Measurements from ENCODE around the gene TPRN. TPM values are rescaled to one million over a fixed set of nuclear protein-coding genes. Genes with fewer than 3 reads are reported as not detected.

TPRN gene
- polyA plus RNA-seq, 10 donors, result 5.8 to 10.9 (median 7.8) TPM

- DNase-seq, result no peak
Measured at GRCh38 chr9:137191691-137192447, 8.7 kb downstream of the TPRN start.

GRCh38 chr9:137191245-137191644, 9.3 kb downstream of the TPRN start:
- no peak for DNase-seq

DNA sequence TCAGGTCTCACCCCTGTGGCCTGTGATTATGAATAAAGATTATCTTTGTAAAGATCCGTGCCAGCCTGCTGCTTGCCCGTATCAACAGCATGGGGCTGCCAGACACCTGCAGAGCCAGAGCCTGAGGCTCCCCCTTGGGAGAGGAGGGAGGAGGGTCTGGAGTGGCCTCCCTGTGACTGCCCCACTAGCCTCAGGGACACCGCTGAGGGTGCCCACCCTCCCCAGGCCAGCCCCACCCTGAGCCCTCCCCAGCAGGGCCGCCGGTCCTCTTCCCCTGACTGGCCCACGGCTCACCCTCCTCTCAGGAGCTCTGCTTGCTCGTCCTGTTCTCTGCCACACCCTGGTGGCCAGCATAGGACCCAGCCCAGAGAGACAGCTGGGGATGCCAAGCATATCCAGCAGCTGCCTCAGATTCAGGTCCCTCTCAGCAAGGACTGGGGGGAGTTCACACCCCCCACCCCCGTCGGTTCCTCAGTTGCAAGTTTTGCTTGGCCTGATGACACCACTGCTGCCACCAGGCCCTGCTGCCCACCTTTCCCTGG, 10.2 kb downstream of the TPRN start:
- DNase-seq, result no peak

DNA sequence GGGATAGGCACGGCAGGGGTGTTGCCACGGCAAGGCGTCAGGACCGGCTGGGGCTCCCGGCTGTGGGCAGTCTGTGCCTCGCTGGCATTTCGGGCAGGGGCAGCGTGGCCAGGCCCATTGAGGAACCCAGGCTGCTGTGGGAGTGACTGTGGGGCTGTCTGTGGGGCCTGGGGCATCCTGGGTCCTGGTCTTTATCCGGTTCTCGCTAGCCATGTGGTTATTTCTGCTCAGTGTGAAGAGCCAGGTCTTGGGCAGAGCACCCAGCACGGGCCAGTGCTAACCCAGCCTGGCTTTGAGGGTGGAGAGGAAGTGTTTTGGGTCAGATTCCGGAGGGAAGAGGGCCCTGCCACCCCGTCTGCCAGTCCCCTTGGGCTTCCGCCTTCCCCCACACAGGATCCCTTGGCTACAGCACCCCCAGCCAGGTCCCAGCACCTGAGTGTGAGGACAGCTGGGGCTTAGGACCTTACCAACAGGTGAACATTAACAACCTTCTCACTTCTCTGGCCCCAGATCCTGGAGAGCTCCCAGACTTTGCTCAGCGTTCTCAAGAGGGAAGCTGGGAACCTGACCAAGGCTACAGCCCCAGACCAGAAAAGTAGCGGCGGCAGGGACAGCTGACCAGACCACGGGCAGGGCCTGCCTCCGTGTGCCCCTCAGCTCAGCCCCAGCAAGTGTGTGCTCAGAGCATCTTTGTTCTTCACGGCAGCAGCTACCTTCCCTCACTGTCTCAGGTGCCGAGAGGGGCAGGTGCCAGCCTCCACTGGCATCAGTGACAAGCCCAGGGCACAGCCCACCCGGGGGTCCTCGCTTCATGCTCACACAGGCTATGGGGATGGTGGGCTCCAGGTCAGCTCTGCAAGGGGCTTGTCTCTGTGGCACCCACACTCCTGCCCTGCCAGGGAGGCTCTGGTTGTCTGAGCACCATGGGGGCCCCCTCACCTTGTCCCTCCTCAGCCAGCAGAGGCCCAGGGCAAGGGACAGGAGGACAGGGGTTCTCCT, 10.9 kb downstream of the TPRN start:
- no peak for DNase-seq

GRCh38 chr9:137188490-137189296, 11.8 kb downstream of the TPRN start, which contains the start of the genes ANAPC2 and SSNA1:
Gene ANAPC2, minus strand, starts transcription at chr9:137188560. Its CDS starts 28 bp downstream, at chr9:137188532.
Gene SSNA1, plus strand, starts transcription at chr9:137188676. Its CDS starts 51 bp downstream, at chr9:137188727.
- DNase-seq, result peak; percentile 94 to 99 (median 99)

GRCh38 chr9:137188086-137188489, 12.5 kb downstream of the TPRN start:
- no peak for DNase-seq

DNA sequence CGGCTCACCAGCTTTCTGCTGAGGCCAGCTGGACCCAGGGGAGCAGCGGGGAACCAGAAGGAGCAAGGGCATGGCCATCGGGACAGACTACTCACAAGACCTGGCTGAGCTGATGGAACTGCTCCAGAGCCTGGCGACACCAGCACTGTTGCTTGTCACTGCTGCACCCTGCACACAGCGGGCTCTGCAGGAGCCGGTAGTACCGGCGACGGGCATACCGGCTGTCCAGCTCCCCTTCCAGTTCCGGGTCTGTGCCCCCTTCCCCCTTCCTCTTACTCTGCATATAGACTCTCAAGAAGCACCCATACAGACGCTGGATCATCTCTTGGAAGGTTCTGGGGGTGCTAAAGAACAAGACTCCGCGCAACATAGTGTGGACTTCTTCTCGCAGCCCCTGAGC, 13.2 kb downstream of the TPRN start:
- no peak for DNase-seq

DNA sequence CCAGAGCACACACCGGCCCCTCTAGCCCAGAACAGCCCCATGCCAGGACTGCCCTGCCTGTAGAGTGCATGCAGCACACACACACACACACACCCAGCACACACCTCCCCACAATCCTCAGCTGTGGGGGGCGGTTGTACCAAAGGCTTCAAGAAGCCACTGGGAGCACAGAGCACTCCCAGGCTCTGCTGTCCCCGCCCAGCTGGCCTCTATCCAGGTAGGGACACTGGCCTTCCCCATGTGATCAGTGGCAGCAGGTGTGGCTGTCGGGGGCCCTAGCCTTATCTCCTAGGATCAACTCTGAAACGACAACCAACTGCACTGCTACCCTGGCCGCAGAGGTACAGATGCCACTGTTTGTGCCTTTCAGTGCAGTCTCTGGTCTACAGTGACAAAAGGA, 14.2 kb downstream of the TPRN start:
- DNase-seq, result no peak

DNA sequence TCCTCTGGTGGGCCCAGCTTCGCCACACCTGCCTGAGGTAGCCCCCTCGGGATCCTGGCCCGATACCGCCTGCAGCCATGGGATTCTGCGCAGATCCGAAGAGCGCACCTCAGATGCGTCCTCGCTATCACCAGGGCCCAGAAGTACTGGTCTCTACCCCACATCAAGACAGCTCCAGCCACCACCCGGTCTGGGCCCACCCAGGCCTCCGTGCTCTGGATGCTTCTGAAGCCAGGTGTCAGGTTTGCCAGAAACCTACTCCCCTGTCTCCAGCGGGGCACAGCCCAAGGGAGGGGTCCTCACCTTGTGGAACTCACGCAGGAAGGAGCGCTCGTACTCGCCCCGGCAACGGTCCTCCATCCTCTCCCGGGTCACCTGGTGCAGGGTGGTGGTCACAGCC, 14.6 kb downstream of the TPRN start:
- DNase-seq, result no peak

DNA sequence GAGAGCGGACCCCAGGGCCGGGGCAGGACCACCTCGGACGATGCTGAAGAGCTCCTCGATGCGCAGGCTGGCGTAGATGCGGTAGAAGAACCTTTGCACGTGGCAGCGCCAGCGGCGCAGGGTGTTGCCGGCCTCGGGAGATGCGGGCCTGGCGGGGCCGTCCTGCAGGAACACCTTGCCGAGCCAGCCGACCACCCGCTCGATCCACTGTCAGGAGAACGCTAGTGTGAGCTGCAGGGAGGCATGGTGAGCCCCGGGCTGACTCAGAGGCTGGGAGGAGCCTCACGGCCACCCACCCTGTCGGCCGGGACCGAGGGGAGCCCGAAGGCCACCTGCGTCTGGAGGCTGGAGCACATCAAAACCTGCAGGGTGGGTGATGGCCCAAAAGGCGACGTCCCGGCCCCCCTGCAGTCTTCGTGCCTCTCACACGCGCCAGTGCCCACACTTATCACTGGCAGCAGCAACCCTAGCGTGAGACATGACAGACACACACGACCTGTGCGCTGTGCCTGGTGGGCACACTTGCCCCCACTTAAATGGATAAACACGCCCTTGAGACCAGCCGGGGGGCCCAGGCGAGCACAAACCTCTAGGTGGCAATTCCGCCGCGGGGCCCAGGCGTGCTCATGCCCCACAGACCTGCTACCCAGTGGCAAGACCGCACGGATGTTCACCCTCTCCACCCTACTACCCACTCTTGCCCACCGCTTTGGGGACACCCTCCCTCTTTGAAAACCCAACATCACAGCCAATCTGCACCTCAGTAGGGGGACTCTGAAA, 15.5 kb downstream of the TPRN start:
- no peak for DNase-seq

- no peak for DNase-seq
Measured at GRCh38 chr9:137183980-137184595, 16.5 kb downstream of the TPRN start.

DNA sequence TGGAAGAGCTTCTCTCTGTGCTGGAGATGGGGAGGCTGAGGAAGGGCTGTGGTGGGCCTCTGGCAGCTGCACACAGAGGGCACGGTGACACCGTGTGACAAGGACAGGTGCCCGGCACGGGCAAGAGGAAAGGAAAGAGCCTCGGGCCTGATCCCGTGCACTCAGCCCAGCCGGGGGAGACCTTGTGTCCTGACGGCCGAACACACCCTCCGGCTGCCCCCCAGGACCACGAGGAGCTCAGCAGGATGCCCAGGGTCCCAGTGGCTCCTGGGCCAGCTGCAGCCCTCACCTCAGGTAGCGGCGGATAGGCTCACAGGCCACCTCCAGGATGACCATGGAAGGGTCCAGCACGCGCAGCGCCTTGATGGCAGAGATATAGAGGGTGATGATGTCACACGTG, 17.7 kb downstream of the TPRN start:
- DNase-seq, result no peak

- DNase-seq, result no peak
Measured at GRCh38 chr9:137181680-137182079, 18.9 kb downstream of the TPRN start.

DNA sequence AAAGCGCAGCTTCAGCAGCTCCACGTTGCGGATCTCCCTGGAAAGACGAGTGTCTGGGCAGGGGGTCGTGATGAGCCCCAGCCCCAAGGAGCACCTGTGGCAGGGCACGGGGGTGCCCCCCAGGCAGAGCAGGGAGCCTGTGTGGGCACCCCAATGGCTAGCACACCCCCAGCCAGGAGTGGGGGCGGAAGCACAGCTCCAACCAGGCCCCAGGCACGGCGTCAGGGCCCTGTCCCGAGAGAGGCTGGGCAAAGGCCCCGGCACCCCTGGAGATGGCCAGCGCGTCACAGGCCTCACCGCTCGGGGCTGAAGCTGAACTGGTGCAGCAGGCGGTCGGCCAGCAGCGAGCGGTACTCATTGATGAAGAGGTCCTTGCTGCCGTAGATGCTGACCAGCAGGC, 20.1 kb downstream of the TPRN start:
- no peak for DNase-seq

DNA sequence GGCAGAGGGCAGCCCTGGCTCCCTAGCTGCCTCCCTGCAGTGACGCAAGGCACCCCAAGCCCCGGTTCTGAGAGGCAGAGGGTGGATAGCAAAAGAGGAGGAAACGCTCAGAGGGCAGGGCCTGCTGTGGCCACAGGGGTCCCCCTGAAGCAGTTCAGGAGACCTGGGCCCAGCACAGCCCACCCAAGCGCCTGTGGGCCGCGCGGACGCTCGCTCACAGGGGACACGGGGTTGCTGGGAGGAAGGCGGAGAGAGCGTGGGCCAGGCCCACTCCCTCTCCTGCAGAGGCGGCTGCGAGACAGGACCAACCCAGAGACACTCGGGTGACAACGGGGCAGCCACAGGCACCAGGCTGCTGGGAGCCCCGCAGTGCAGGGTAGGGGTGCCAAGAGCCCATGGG, 20.8 kb downstream of the TPRN start:
- DNase-seq, result no peak

DNA sequence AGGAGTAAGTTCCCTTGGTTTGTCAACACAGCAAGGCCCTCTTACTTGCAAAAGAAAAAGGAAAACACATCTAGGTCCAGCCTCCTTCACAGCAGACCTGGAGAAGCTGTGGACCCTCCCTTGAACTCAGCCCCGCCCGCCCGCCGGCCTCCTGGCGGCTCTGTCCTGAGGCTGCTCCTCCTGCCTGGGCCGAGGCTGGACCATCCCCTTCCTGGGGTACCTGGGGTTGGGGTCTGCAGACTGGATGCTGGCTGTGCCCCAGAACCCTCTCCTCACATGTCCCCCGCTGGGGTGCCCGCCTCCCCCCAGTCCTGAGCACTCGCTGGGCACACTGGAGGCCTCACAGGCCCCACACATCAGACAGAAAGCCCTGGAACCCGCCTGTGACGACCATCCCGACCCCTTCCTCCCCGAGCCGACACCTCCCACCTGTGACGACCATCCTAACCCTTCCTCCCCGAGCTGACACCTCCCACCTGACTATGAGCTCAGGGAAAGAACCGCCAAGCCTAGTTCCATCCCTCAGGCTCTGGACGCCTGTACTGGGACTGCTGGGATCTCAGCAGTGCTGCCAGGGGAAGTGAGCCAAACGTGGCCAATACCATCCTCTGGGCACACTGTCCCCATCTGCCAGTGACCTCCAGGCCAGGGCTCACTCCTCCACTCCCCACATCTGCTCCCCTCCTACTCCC, 21.5 kb downstream of the TPRN start:
- no peak for DNase-seq

- DNase-seq, result no peak
Measured at GRCh38 chr9:137178201-137178938, 22.2 kb downstream of the TPRN start.

GRCh38 chr9:137176302-137177182, 24.0 kb downstream of the TPRN start:
- DNase-seq, result no peak

Data from muscle of back (tissue), 11 donors.